GM19468 (cell line): ENCODE data around the gene PRDM1.
A peak's percentile ranks its signal among the peaks of the same experiment; 100 is the strongest.

ENCODE experiments used
- ATAC-seq: cut with Tn5 transposase; IDR thresholded peaks from one replicate; pipeline ENCODE4 v1.9.1; 2021; ENCODE audit warnings: mild to moderate bottlenecking, moderate library complexity, moderate number of reproducible peaks; ENCODE audit not compliant: unreplicated experiment; ENCODE audit errors: extremely low read depth

The PRDM1 gene

DNA sequence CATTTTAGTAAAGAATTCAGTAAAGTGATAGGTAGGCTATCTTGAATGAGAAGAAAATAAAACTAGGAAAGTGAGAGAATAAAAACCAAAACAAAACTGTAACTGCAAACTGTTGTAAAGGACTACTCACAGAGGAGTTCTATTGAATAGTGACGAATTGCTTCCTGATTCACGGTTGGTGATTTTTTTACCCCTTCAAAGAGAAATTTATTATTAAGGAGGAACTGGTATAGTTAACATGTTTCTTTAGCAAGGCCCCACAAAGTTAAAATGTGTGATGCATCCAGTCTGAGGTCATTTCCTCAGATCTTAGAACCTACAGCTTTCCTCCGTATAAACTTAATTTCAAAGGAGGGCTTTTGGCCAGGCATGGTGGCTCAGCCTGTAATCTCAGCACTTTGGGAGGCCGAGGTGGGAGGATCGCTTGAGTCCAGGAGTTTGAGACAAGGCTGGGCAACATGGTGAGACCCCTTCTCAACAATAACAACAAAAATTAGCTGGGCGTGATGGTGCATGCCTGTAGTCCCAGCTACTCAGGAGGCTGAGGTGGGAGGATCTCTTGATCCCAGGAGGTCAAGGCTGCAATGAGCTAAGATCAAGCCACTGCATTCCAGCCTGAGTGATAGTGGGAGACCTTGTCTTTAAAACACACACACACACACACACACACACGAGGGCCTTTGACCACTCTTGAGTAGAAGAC, 8.3 kb downstream of the PRDM1 start:
- no peak for ATAC-seq

DNA sequence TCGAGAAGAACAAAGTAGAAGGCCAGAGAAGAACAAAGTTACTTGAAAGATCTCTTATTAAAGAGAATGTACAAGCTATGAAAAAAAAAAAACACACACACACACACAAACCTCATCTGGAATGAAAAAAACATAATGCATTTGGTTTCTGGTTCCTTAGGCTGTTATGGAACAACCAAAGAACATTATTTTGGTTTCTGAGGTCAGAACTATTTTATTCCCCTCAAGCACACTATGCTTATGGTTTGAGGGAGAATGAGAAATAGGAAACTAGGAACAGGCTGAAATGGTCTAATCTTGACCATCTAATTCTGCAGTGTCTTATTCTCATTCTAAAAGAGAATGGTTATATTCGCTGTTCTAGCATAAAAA, 8.8 kb downstream of the PRDM1 start:
- ATAC-seq: no peak

DNA sequence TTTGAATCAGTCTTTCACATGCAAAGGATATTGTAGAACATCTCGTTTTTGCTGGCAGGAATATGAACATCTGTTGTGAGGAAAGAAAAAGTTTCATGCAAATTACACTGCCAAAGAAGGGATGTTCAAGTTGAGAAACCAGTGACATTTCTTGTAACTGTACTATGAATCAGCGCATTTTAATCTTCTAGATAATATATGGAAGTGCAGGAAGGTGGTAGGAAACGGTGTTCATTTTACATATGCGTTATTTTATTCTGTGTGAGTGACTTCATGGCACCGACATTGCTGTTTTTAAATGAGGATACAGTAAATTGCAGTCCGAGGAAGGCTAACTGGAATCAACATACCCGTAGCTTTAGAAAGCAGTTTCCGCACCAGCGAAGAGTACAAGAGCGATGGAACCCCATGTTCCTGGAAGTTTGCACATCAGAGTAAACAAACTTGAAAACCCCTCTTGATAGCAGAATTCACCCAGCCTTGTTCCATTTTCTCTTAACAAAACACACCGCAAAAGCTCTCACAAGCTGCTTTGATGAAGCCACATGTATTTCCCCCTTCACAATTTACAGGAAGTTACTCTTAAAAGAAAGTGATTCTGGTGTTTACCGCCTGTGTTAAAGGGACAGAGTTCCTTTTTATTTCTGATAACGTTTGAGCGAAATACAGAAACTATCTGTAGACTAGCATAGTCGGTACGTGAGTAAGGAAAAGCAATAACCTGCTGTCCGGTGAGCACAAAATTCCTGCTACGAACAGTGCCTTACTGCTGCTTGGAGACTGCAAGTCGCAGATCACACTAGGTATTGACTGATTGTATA, 11.5 kb downstream of the PRDM1 start:
- peak; percentile 14 for ATAC-seq

DNA sequence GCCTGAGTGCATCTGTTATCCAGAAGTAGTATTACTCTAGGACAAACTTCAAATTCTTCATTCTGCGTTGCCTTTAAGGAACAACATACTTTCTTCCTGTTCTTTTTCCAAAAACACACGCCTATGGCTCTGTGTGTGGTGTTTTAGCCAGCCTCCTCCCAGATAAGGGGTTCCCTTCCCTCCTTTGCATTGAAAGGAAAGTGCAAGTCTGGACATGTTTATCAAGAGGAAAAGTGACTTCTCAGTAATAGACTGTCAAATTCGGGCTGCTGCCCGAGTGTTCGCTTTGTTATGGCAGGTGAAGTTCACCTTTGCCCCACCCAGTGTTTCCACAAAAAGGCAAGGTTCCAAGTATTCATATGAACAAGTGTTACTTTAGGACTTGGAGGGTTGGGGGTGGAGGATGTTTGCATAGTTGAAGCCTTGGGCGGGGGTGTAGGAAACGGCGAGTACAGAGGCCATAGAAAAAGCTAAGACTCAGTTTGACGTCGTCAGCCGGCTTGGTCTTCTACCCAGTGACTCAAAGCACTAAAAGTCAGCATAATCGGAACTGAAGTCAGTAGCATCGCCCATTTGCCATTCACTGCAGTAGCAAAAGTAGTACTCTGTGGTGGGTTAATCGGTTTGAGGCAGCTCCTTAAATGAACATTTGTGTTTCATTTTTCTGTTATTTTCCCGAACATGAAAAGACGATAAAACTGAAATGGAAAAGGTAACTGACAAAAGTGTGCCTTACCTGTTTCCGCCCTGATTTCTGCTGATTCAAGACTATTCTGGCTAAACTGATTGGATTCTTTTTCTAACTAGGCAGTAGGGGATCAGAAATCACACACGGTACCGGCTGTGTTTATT, 12.5 kb downstream of the PRDM1 start:
- no peak for ATAC-seq

DNA sequence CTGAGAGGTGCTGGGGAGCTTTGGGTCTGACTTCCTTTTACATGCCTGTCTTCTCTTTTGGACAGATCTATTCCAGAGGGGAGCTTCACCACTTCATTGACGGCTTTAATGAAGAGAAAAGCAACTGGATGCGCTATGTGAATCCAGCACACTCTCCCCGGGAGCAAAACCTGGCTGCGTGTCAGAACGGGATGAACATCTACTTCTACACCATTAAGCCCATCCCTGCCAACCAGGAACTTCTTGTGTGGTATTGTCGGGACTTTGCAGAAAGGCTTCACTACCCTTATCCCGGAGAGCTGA, 13.1 kb downstream of the PRDM1 start:
- no peak for ATAC-seq

DNA sequence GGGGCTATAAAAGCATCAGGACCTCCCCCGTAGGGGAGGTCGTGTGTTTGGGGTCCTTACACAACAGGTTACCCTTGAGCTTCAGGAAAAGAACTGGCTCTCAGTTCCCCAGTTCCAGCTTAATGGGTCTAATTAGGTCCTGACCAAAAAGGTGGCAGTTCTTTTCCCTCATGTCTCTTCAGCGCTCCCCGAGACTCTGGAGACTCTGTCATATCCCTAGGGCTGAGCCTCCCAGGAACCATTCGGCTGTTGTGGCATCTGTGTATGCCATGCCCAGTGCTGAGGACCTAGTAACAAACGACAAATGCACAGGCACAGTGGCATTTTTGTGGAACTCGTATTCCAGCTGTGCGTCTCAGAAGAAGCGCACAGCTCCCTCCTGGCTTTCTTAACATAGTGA, 14.6 kb downstream of the PRDM1 start:
- no peak for ATAC-seq

DNA sequence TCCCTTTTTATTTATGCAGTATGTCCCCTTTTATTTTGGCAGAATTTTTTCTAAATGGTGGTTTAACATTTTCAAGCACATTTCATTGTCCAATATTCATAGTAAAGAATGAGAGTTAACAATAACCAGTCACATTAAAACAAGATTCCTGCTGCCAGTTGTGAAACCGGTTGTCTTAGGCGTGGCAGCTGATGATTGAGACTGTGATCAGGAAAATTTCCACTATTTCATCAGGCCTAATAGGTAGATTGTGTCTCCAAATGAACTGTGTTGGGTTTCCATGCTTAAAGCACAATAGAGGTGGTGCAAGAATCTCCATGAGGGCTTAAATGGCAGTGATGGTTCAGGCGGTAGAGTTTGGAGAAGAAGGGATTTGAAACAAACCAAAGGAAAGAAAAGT, 15.3 kb downstream of the PRDM1 start:
- ATAC-seq: no peak

DNA sequence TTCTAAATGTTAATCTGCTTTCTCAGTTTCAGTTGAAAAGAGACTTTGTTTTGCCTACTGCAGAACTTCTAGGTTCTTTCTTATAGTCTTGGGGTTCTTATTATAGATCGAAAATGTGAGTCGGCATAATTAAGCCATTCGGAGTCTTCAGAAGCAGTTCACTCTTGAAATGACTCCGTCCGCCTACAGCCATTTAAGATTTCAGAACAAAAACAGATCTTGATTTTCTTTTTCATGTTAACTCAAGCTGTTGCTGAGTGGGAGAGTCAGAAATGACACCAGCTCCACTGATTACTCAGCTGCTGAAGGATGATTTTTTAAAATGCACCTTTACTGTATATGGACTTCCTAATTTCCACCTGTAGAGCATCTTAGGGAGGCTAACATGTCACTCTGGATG, 15.9 kb downstream of the PRDM1 start:
- ATAC-seq: peak; percentile 73

DNA sequence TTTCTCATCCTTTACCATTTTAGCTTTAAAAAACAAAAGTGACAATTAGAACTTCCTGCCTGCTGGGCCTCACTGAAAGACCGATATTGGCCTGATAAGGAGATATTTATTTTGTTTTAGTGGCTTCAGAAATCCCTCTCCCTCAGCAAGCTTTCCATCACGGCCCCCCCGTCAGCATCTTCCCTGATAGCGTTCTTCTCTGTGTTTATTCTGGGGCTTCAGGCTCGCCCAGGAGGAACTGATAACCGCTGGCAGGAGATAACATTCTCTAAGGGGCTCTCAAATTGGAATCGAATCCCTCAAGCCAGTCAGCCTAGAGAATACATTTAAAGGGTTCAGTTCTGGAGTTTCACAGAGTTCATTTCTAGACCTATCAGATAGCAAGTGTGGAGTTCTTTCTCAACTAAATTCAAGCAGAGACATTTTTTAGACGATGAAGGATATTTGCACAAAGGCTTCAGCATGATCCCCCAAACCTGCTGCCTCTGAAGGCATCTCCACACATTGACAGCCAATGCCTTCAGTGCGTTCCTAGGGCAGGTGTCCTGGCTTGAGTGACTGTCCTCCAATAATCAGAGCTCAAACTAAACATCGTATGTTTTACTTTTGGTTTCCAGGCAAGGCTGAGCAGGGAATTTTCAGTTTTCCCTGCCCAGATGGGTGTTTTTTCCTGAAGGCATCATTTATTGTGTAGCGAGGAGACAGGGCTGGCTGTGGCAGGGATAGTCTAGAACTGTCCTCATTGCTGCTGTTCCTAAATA, 17.0 kb downstream of the PRDM1 start:
- no peak for ATAC-seq

DNA sequence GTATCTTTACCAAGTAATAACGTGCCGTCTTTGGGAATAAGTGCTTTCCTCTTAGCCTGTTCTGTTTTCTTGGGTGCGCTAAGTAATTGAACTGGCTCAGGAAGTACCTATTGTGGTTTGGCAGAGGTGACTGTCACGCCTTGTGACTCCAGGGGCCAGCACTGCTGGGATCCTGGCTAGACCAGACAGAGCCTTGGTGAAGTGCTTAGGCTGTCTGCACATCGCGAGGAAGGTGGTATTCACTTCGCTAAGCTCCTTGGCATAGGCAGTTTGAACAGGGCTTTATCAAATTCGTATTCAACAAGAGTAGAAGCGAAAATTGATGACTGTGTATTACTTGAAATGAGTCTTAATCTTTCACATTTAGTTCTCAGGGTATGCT, 17.6 kb downstream of the PRDM1 start:
- ATAC-seq: no peak

DNA sequence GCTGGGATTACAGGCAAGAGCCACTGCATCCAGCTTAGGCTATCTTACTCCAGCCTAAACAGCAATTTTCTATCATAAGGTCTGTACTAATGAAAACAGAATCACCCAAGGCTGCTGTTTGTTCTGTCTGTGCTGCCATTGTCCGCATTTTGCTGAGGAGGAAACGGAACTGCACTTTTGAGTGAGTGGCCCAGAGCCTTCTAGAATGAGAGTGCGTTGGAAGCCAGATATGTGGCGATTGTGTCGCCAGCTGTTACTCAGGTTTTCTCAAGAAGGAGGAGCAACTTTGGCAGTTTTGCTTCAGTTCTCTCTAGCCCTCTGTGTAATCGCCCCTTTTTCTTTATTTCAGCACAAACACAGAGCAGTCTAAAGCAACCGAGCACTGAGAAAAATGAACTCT, 18.3 kb downstream of the PRDM1 start:
- ATAC-seq: no peak

DNA sequence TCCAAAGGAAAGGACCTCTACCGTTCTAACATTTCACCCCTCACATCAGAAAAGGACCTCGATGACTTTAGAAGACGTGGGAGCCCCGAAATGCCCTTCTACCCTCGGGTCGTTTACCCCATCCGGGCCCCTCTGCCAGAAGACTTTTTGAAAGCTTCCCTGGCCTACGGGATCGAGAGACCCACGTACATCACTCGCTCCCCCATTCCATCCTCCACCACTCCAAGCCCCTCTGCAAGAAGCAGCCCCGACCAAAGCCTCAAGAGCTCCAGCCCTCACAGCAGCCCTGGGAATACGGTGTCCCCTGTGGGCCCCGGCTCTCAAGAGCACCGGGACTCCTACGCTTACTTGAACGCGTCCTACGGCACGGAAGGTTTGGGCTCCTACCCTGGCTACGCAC, 18.8 kb downstream of the PRDM1 start:
- ATAC-seq: no peak

DNA sequence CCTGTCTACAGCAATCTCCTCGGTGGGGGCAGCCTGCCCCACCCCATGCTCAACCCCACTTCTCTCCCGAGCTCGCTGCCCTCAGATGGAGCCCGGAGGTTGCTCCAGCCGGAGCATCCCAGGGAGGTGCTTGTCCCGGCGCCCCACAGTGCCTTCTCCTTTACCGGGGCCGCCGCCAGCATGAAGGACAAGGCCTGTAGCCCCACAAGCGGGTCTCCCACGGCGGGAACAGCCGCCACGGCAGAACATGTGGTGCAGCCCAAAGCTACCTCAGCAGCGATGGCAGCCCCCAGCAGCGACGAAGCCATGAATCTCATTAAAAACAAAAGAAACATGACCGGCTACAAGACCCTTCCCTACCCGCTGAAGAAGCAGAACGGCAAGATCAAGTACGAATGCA, 19.4 kb downstream of the PRDM1 start:
- ATAC-seq: no peak

DNA sequence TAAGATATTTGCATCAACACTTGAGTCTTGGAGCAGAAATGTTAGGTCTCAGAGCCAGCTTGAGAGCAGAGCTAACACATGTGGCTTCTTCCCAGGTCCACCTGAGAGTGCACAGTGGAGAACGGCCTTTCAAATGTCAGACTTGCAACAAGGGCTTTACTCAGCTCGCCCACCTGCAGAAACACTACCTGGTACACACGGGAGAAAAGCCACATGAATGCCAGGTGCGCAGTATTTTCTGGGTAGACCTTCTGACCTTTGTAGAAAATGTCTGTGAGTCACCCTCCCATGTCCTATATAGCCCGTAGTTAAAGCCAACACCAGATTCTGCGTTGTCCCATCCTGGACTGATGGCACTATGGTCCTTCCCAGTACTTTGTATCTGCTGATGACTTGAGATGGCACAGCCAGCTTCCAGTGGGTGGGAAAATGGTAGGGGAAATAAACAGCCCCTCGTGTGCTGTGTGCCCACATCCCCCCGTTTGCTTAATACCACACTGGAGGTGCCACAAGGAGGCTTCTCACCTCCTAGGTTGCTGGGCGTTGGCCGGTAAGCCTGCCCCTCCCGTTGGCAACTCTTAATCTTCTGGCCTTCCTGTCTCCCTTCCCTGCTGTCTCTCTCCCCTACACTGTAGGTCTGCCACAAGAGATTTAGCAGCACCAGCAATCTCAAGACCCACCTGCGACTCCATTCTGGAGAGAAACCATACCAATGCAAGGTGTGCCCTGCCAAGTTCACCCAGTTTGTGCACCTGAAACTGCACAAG, 20.3 kb downstream of the PRDM1 start:
- no peak for ATAC-seq

DNA sequence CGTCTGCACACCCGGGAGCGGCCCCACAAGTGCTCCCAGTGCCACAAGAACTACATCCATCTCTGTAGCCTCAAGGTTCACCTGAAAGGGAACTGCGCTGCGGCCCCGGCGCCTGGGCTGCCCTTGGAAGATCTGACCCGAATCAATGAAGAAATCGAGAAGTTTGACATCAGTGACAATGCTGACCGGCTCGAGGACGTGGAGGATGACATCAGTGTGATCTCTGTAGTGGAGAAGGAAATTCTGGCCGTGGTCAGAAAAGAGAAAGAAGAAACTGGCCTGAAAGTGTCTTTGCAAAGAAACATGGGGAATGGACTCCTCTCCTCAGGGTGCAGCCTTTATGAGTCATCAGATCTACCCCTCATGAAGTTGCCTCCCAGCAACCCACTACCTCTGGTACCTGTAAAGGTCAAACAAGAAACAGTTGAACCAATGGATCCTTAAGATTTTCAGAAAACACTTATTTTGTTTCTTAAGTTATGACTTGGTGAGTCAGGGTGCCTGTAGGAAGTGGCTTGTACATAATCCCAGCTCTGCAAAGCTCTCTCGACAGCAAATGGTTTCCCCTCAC, 21.0 kb downstream of the PRDM1 start:
- no peak for ATAC-seq

DNA sequence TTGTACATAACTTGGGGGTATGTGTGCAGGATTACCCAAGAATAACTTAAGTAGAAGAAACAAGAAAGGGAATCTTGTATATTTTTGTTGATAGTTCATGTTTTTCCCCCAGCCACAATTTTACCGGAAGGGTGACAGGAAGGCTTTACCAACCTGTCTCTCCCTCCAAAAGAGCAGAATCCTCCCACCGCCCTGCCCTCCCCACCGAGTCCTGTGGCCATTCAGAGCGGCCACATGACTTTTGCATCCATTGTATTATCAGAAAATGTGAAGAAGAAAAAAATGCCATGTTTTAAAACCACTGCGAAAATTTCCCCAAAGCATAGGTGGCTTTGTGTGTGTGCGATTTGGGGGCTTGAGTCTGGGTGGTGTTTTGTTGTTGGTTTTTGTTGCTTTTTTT, 22.0 kb downstream of the PRDM1 start:
- ATAC-seq: no peak

DNA sequence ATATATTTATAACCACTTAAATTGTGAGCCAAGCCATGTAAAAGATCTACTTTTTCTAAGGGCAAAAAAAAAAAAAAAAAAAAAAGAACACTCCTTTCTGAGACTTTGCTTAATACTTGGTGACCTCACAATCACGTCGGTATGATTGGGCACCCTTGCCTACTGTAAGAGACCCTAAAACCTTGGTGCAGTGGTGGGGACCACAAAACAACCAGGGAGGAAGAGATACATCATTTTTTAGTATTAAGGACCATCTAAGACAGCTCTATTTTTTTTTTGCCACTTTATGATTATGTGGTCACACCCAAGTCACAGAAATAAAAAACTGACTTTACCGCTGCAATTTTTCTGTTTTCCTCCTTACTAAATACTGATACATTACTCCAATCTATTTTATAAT, 22.9 kb downstream of the PRDM1 start:
- ATAC-seq: no peak

DNA sequence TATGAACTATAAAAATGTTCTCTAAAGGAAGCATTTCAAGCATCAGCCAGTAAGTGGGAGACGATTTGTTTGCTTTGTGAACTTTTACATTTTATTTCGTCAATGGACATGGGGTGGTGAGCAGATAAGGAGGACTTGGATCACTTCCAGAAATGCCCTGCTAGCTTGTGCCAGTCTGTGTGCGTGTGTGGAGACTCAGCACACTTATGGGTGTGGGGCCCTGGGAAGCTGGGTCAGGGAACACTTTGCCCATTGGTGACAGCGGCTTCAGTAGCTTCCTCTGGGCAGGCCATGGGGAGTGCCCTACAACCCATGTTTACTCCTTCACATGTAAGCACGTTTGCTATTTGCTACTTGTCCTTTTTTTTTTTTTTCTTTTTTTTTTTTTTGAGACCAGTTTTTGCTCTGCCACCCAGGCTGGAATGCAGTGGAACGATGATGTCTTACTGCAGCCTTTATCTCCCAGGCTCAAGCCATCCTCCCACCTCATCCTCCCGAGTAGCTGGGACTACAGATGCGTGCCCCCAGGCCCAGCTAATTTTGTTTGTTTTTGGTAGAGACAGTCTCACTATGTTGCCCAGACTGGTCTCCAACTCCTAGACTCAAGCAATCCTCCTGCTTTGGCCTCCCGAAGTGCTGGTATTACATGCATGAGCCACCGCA, 24.2 kb downstream of the PRDM1 start:
- no peak for ATAC-seq

DNA sequence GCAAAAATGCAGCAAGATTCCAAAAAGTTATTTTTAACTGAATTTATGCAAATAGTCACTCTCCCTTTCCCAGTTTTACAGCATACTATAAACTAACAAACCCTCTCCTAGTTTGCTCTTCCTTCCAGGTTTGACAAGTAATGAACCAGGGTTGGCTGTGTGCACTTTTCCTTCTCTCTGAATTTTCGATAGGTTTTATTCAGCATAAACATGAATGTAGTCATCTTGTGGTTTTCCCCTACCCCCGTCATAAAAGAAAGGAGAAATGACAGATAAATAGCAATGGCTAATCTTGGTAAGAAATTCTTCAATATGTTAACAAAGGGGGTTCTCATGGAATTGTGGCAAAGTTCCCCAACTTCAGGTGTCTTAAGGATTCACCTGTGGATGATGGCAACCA, 26.3 kb downstream of the PRDM1 start:
- no peak for ATAC-seq
